ENCODE data around the gene SUSD3. TPM values are rescaled to one million over a fixed set of nuclear protein-coding genes. Genes with fewer than 3 reads are reported as not detected.

SUSD3 gene
- total RNA-seq, 1 experiment from 2014 or later: 9.0 TPM

DNA sequence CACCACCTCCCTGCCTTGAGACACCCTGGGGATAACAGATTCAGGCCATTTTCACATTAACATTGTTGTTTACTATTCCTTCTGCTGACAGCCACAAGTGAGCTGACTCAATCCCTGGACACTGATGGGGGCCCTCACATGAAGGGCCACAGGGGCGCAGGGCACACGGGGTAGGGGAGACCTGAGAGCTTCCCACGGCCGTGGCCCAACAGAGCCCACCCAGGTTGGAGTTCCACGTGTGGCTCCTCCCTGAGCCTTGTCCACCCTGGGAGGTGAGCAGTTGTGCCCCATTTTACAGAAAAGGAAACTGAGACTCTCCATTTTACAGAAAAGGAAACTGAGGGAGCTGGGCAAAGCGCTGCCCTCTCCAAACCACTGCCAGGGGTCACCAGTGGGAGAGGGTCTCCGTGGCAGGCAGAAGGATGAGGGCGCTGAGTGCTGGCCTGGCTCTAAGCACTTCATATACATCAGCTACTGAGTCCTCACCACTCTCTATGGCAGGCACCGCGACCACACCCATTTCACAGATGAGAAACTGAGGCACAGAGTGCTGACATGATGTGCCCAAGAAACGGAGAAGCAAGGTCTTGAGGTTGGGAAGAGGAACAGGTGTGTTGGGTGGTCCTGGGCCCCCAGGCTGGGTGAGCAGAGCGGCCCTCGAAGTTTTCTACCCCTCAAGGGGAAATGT, 73.2 kb downstream of the SUSD3 start:
- Mint-ChIP-seq H3K27ac (peak overlapping the region in 1 of 3 experiments; percentile 44; a peak in 1 of 7 replicates), H3K4me1 (peaks cover 23 to 37% of the 10 kb centered on the region in 2 experiments), H3K9me3 (no peaks in the 10 kb centered on the region), H3K36me3 (ENCODE audit: insufficient read depth in 1 of 3, low read depth in 3 of 3) (no peaks in the 10 kb centered on the region; a peak in 1 of 7 replicates), H3K4me3 (peak overlapping the region in 1 of 2 experiments; percentile 74; a peak in 1 of 5 replicates), H3K27me3 (ENCODE audit: low read depth) (peaks cover 22% of the 10 kb centered on the region)
- H3K18ac ChIP-seq (ENCODE audit: insufficient read length, low read depth, low read length): no peak overlapping the region
- H2BK5ac ChIP-seq (ENCODE audit: insufficient read length, low read length): no peak overlapping the region
- DNase-seq: no peak
- H3K23me2 ChIP-seq (ENCODE audit: insufficient read length, low read depth, low read length, poor library complexity, severe bottlenecking): no peaks in the 10 kb centered on the region
- no peak overlapping the region for H2BK120ac ChIP-seq (ENCODE audit: low read depth, low read length, poor library complexity, severe bottlenecking)
- no CpG with 5 or more reads among the region's 13 CpGs for WGBS (ENCODE audit: extremely low coverage, insufficient read length, low lambda C conversion rate)
- H3K9ac ChIP-seq (ENCODE audit: extremely low read depth, insufficient read length, low read length): no peak overlapping the region
- H2BK12ac ChIP-seq (ENCODE audit: insufficient read length, low read depth, low read length): no peak overlapping the region
- no peak overlapping the region for H4K8ac ChIP-seq (replicated peaks; ENCODE audit: insufficient read length, low read depth, low read length)
- peaks cover 5% of the 10 kb centered on the region; the same call in 1 of the 2 replicates for H3K27me3 ChIP-seq (ENCODE audit: insufficient read depth, low read length)
- no peak overlapping the region for H4K5ac ChIP-seq (ENCODE audit: insufficient read length, low read depth, low read length)
- H3K23ac ChIP-seq (ENCODE audit: insufficient read length, low read depth, low read length): no peak overlapping the region
- no peak overlapping the region for H3K56ac ChIP-seq (ENCODE audit: insufficient read length, low read depth, low read length)
- no peaks in the 10 kb centered on the region for H3K79me2 ChIP-seq (ENCODE audit: insufficient read depth, low read length)
- no peak overlapping the region for H3T11ph ChIP-seq (ENCODE audit: low read length)
- no peaks in the 10 kb centered on the region for H4K20me1 ChIP-seq (ENCODE audit: control insufficient read depth, insufficient read depth, insufficient read length)
- no peaks in the 10 kb centered on the region for H3K79me1 ChIP-seq (ENCODE audit: insufficient read depth, low read depth, low read length, poor library complexity, severe bottlenecking)
- H2AK5ac ChIP-seq (ENCODE audit: insufficient read length, low read length): no peak overlapping the region
- no peaks in the 10 kb centered on the region for H3K9me3 ChIP-seq (ENCODE audit: control insufficient read depth, low read depth, low read length)
- H4K91ac ChIP-seq (ENCODE audit: insufficient read length, low read depth, low read length): no peak overlapping the region
- no peak overlapping the region for H3K4ac ChIP-seq (ENCODE audit: low read depth, low read length)
- no peaks in the 10 kb centered on the region; the same call in 1 of the 2 replicates for H3K4me1 ChIP-seq (ENCODE audit: insufficient read depth, low read length)
- H3K4me2 ChIP-seq (ENCODE audit: insufficient read depth, insufficient read length, low read length): no peak overlapping the region
- H2BK20ac ChIP-seq (ENCODE audit: low read depth, low read length, poor library complexity, severe bottlenecking): no peak overlapping the region
- H2AFZ ChIP-seq (ENCODE audit: low read length): no peak overlapping the region
- no peak overlapping the region for H3K14ac ChIP-seq (ENCODE audit: insufficient read depth, low read length)
- H3K27ac ChIP-seq (ENCODE audit: insufficient read length, low read depth, low read length): no peak overlapping the region
- no peak overlapping the region for H2BK15ac ChIP-seq (ENCODE audit: low read depth, low read length)
- TF ChIP-seq, protein P1, sequence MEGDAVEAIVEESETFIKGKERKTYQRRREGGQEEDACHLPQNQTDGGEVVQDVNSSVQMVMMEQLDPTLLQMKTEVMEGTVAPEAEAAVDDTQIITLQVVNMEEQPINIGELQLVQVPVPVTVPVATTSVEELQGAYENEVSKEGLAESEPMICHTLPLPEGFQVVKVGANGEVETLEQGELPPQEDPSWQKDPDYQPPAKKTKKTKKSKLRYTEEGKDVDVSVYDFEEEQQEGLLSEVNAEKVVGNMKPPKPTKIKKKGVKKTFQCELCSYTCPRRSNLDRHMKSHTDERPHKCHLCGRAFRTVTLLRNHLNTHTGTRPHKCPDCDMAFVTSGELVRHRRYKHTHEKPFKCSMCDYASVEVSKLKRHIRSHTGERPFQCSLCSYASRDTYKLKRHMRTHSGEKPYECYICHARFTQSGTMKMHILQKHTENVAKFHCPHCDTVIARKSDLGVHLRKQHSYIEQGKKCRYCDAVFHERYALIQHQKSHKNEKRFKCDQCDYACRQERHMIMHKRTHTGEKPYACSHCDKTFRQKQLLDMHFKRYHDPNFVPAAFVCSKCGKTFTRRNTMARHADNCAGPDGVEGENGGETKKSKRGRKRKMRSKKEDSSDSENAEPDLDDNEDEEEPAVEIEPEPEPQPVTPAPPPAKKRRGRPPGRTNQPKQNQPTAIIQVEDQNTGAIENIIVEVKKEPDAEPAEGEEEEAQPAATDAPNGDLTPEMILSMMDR (conservative IDR thresholded peaks at IDR 0.05): no peak

Data from H9 (cell line).